Body of pancreas (tissue), 4 donors: ENCODE data around the gene IL1R2. TPM values are rescaled to one million over a fixed set of nuclear protein-coding genes. Genes with fewer than 3 reads are reported as not detected.

Source experiments
- ATAC-seq: fragments of 150-250 bp; one replicate; pipeline ENCODE4 v1.9.1; 2016
- DNase-seq, 4 donors: peaks; one replicate each; pipeline ENCODE4 v3.0.0-alpha.2; 2019
- H3K27ac ChIP-seq, 4 donors: fragments of 200-600 bp; sonication (generic); 1 replicate in 3 of 4; 2 replicates in 1 of 4; pipeline versions ENCODE4 v1.5.1 to v1.6.1; 2016 to 2019; ENCODE audit warnings: mild to moderate bottlenecking in 1 of 4, mixed read lengths in 1 of 4, moderate library complexity in 1 of 4
- H3K27me3 ChIP-seq, 2 donors: fragments of 200-600 bp; sonication (generic); one replicate each; pipeline ENCODE4 v1.6.0; 2016; ENCODE audit warnings: mild to moderate bottlenecking in 1 of 2
- H3K36me3 ChIP-seq, 2 donors: fragments of 200-600 bp; sonication (generic); replicated peaks in 1 of 2; 2 replicates each; pipeline ENCODE4 v1.5.1; 2016; ENCODE audit warnings: low read depth in 2 of 2; ENCODE audit not compliant: insufficient read depth in 1 of 2
- H3K4me1 ChIP-seq: fragments of 200-600 bp; sonication (generic); one replicate; pipeline ENCODE4 v1.6.0; 2016
- H3K4me3 ChIP-seq, 2 donors: fragments of 200-600 bp; sonication (generic); 1 replicate in 1 of 2; 2 replicates in 1 of 2; pipeline ENCODE4 v1.5.1; 2016 to 2019
- H3K9me3 ChIP-seq, 3 donors: fragments of 200-600 bp; sonication (generic); 1 replicate in 2 of 3; 2 replicates in 1 of 3; pipeline ENCODE4 v1.5.1; 2016
- POLR2A ChIP-seq, 3 donors: fragments of 450-650 bp; IDR thresholded peaks; one replicate each; pipeline ENCODE4 v1.6.1; 2016; ENCODE audit warnings: antibody characterized with exemption in 3 of 3, mild to moderate bottlenecking in 2 of 3
- WGBS, 2 donors: methylation state at CpG; one replicate each; pipeline ENCODE4 v1.1.5; 2017; 5-methylcytosine and 5-hydroxymethylcytosine counted together
- intact Hi-C: fragments of 100-400 bp; cut with DNase I; formaldehyde crosslinking; loops from one replicate; pipeline ENCODE4 v1.15.1; 2023
- total RNA-seq, 2 donors: library from RNA; depleted of rRNA; stranded (reverse); fragments of >200 nt; gene quantifications; one replicate each; pipeline ENCODE4 v1.1.0, GENCODE V29; 2016
- TF ChIP-seq, protein P1 (sequence below), 7 experiments: fragments of 450-650 bp in 4 of 7; fragments of 200-600 bp in 3 of 7; sonication (generic) in 3 of 7; IDR thresholded peaks; one replicate each; pipeline ENCODE4 v1.5.1; 2016 to 2019; ENCODE audit warnings: antibody characterized with exemption in 7 of 7

IL1R2 gene
- total RNA-seq, 2 donors from 2014 or later, result 8.0 TPM; not detected in 1

DNA sequence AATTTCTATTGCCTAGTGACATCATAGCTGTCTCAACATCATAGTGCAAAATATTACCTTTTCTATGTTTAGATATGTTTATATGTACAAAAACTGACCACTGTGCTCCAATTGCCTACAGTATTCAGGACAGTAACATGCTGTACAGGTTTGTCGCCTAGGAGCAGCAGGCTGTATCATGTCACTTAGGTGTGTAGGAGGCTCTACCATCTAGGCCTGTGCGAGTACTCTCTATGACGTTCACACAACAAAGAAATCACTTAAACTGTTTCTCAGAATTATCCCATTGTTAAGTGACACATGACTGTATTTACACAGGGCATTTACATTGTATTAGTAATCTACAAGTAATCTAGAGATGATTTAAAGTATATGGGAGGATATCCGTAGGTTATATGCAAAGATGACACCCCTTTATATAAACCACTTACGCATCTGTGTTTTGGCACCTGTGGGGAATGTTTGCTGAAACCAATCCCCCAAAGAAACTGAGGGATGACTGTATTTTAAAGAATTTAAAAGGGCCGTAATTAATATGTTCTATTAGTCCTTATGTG lies 24.7 kb downstream of the IL1R2 start:
- Histone ChIP-seq H3K4me3 (no peak overlapping the region), H3K27ac (no peak overlapping the region), H3K27me3 (no peaks in the 10 kb centered on the region), H3K4me1 (no peaks in the 10 kb centered on the region), H3K9me3 (no peaks in the 10 kb centered on the region), H3K36me3 (no peaks in the 10 kb centered on the region)
- 77 to 88% methylated on average over 6 of the region's 6 CpGs for WGBS, 2 donors
- no peak for DNase-seq
- TF ChIP-seq, protein P1, sequence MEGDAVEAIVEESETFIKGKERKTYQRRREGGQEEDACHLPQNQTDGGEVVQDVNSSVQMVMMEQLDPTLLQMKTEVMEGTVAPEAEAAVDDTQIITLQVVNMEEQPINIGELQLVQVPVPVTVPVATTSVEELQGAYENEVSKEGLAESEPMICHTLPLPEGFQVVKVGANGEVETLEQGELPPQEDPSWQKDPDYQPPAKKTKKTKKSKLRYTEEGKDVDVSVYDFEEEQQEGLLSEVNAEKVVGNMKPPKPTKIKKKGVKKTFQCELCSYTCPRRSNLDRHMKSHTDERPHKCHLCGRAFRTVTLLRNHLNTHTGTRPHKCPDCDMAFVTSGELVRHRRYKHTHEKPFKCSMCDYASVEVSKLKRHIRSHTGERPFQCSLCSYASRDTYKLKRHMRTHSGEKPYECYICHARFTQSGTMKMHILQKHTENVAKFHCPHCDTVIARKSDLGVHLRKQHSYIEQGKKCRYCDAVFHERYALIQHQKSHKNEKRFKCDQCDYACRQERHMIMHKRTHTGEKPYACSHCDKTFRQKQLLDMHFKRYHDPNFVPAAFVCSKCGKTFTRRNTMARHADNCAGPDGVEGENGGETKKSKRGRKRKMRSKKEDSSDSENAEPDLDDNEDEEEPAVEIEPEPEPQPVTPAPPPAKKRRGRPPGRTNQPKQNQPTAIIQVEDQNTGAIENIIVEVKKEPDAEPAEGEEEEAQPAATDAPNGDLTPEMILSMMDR (IDR thresholded peaks at IDR 0.05), result no peak
- TF ChIP-seq POLR2A (IDR thresholded peaks at IDR 0.05), result no peak
- ATAC-seq, result no peak
- intact Hi-C loops, result no loop called here

DNA sequence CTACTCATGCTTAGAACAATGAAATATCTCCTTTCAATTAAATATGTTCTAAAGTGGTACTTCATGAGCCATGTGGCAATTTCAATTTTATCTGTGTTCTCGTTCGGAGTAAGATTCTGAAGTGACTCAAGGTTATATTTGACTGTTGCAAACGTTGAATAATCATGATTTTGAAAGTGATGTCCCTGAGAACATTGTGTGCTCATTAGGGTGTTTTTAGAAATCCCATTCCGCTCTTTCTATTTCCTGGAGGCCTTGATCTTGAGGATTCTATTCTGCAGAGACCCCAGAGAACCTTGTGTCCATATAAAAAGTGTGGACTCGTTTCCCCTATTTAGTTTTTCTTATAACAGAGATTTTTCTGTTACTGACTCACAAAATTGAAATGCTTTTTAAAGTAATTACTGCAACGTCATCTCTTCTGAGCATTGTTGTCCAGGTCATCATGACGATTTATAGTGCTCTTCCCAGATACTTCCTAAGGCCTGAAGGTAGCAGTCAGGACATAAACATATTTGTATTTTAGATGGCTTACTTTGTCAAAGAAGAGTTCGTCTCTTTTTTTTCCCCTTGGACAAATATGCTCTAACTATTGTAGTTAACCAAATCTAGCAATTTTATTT lies 27.2 kb downstream of the IL1R2 start:
- ATAC-seq (no peak), DNase-seq (no peak)
- 65 to 69% methylated on average over 8 of the region's 8 CpGs for WGBS, 2 donors
- no peak overlapping the region for H3K27ac ChIP-seq
- no peaks in the 10 kb centered on the region for H3K36me3 ChIP-seq
- intact Hi-C loops, result no loop called here
- H3K4me3 ChIP-seq, result no peak overlapping the region
- H3K4me1 ChIP-seq, result no peaks in the 10 kb centered on the region
- no peaks in the 10 kb centered on the region for H3K27me3 ChIP-seq
- TF ChIP-seq, protein P1 (IDR thresholded peaks at IDR 0.05), result no peak
- TF ChIP-seq POLR2A (IDR thresholded peaks at IDR 0.05), result no peak
- H3K9me3 ChIP-seq, result no peaks in the 10 kb centered on the region

DNA sequence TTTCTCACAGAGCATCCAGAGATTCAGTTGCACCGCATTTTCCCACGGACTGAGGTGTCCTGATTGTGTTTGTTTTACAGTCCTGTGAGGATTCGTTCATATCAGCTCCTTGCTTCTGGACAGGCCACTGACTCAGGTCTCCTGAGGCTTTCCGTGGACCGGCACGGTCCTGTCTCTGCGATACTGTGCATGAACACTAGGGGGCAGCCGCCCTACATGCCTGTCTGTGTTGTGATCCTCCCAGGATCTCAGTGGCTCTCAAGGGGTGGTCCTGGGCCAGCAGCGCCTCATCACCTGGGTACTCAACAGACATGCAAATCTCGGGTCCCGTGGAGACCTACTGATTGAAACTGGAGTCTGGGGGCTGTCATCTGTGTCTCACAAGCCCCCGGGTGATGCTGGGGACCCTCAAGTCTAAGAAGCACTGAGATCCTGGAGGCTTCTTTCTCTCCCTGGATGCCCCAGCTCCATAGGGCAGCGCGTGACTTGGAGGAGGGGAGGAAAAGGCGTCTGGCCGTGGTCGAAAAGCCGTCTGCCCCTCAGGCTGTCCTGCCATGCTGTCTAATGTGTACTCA lies 28.9 kb downstream of the IL1R2 start:
- Histone ChIP-seq H3K27ac (no peak overlapping the region), H3K9me3 (no peaks in the 10 kb centered on the region)
- DNase-seq, result peak; percentile 87 to 90 (median 90)

DNA sequence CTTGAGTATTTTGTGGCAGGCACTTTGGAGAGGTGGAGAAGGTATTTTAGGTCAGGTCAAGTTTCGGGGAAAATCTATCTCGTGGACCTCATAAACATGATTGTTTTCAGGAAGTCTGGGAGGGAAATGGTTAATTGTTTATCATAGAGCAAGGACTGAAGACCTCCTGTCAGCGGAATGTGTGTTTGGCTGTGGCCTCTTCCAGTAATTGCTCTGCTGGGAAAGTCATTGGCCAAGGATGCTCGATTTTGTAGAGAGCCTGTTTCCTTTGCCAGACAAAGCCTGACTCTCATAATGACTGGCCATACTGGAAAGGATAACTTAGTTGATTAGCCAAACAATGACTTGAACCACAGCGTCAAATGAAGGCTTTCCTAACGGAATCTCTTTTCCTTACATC lies 30.0 kb downstream of the IL1R2 start:
- intact Hi-C loops, result loop anchor here (5.0 kb wide), 1 partner anchor 216 kb away; no protein-coding TSS in a partner anchor
- WGBS, 2 donors, result 53 to 59% methylated on average over 6 of the region's 6 CpGs
- Histone ChIP-seq H3K36me3 (no peaks in the 10 kb centered on the region), H3K9me3 (no peaks in the 10 kb centered on the region), H3K4me1 (peaks cover 14% of the 10 kb centered on the region), H3K27me3 (no peaks in the 10 kb centered on the region), H3K4me3 (no peak overlapping the region), H3K27ac (peak overlapping the region in 2 of 4 donors; percentile 21 to 27)
- DNase-seq (no peak), ATAC-seq (peak; percentile 43)
- TF ChIP-seq, protein P1 (IDR thresholded peaks at IDR 0.05), result no peak
- no peak for TF ChIP-seq POLR2A (IDR thresholded peaks at IDR 0.05)

More for the DNA sequence above, 28.9 kb downstream of the IL1R2 start:
- no peaks in the 10 kb centered on the region for H3K27me3 ChIP-seq
- no peak overlapping the region for H3K4me3 ChIP-seq
- WGBS, 2 donors, result 9 to 13% methylated on average over 11 to 18 of the region's 18 CpGs
- no peaks in the 10 kb centered on the region for H3K36me3 ChIP-seq
- TF ChIP-seq, protein P1 (IDR thresholded peaks at IDR 0.05), result peak; percentile 95 to 98 (median 97)
- no peak for TF ChIP-seq POLR2A (IDR thresholded peaks at IDR 0.05)
- ATAC-seq, result peak; percentile 90
- intact Hi-C loops, result loop anchor here (5.0 kb wide), 1 partner anchor 217 kb away; no protein-coding TSS in a partner anchor
- peaks cover 9% of the 10 kb centered on the region for H3K4me1 ChIP-seq
